Smooth muscle cell of the brain vasculature (primary cell): ENCODE data around the gene TMEFF2.

ENCODE experiments used
- DNase-seq: peaks from one replicate; pipeline ENCODE4 v3.0.0-alpha.2; 2012; ENCODE audit warnings: low read depth, low spot score

TMEFF2 gene

DNA sequence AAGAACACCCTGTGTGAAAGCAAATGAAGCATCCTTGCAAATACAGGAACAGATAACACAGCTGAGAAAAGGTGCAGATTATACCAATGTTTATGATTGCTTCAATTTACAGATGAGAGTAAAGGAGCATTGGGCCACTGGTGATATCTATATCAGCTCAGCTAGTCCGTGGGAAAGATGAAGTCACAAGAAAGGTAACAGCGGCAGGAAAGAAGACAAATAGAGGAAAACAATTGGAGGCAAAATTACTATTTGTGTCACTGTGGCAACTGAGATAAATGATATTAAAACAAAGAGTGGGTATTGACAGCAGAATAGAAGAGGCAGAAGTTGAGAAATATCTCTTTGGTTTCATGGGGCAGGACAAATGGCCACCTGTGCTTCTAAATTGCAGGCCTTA, 226.6 kb downstream of the TMEFF2 start:
- DNase-seq, result no peak

DNA sequence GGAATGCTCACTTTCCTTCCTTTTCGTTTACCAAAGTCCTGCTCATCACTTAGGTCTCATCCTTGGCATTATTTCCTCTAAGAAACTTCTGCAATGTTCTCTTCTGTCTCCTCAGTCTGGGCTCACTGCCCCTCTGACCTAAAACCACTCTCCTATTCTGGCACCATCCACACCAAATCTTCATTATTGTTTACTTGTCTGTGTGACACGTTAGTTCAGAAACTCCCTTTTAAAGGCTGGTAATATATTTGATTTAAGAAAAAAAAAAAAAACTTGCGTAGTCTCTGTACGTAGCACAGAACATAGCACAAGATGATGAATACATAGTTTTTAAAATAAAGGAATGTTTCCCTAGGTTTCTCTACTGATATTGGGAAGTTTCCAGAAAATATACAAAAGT, 229.0 kb downstream of the TMEFF2 start:
- no peak for DNase-seq

DNA sequence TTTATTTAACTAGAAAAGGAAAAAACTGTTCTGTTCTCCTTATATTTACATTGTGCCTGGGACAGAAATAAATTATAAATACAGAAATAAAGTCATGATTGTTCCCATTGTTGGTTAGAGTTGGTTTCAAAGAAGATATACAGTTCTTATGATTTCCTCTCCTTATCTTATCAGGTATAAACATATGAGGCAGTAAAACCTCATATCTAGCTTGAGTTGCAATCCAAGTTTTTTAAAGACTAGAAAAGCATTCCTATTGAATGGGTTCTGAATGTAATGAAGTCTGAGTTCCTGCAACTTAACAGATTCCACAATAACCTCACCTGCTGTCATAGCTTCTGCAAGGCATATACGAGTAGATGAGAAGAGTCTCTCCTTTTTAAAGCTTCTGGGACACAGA, 233.2 kb downstream of the TMEFF2 start:
- no peak for DNase-seq

DNA sequence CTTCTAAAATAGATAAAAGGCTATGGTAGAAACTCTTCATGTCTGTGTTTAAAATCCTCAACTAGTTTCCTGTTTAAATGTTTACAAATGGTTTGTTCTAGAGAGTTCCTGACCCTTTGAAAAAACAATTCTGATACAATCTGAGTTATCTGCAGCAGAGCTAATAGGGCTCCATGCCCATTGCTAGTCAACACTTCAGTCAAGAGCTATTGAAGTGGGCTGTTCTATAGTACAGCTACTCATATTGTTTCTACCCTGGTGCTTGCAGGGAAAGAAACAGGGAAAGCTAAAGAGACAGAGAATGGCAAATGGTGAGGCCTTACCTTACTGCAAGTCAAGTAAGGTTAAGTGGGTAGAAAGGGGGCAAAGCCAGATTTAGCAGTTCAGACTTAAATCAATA, 235.5 kb downstream of the TMEFF2 start:
- no peak for DNase-seq

DNA sequence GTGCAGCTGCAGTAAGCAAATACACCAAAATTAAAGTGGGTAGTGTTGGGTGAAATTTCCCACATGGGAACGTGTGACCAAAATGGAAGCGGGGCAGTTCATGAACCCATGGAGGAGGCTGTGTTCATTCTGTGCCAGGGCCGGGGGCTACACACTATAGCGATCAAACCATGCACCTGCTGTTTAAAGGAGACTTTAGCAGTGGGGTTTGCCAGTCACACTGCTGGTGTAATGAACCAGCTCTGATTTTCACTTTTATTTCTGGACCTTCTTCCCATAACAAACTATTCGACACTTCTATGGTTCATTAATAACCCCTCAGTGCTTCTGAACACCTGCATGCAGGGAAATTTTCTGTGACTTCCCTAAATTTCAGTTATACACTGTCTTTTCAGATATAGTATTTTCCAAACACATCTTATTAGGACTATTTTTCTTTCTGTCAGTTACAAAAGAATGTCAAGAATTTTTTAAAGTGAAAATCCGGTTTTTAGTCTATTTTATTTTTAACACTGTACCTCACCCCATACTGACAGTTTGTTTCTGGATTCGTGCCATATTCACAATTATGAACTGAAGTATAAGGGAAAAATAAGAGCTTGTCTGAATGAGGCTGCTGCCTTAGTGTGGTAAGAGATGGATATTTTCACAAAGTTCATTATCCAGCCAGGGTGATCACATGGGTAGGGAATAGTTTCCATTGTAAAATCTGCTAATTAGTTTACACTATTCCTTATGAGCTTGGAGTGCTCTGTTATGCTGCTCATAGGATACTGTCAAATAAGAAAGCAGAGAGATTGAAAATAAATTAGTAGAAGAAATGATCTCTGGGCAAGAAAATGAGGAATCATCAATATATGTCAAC, 236.5 kb downstream of the TMEFF2 start:
- no peak for DNase-seq

DNA sequence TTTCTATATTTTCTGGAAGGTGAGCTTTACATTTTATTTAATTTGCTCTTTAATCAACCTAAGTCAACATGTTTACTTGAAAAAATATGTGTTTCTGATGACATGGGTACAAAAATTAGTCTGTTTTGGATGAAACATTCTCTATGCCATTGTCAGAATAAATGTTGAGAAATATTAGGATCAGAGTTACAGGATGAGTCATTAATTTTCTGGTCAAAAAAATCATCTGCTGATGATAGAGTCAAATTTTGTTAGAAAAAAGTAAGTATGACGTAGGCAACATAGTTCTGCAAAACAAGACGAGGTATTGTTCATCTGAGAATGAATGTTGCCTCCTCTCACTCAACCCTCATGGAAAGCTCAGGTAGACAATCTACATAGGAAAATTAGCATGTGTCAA, 240.3 kb downstream of the TMEFF2 start:
- DNase-seq, result no peak

DNA sequence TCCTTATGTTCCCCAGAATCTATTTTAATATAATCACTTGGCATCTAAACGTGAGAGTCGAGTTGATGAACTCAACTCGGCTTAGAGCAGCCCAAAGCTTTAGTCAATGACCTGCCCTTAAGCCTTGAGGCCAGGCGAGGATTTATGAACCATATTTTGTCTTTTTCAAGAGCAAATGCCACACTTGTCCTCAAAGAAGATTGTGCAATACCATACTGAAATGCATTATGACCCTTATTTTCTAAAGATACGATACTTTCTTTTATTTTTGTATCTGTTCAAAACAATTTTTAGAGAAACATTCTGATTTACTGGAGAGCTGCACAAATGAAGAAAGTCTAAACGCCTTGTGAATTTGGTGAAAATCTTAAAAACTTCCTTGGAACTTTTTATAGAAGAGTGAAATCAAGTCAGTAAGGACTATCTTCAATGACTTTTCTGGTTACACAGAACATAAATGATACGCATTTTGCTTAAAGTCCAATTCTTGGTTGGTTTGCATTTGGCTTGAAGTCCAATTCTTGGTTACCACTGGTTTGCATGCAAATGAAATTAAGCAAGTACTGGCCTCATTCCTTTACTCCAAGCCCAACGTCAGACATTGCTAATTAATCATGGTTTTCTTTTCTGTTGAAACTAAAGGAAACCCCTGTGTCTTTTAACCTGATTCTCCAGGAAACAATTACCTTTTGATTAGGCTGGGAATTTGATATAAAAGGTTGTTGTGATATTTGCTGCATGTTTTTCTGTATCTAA, 242.0 kb downstream of the TMEFF2 start:
- DNase-seq, result no peak

DNA sequence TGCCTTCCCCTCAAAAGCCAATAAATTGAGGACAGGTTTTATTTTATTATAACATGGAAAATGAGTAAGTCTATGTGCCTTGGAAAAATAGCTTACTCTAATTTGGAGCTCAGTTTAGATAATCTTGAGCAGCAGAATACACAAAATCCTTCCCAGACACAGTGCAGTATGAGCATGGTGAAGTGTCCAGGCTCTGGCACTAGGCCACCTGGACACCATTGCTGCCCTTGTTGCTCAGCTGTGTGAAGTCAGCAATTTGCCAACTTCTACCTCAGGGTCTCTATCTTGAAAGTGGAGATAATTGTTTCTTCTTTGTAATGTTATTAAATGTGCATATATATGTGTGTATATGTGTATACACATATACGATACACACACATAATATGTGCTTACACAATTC, 242.9 kb downstream of the TMEFF2 start:
- DNase-seq, result no peak

DNA sequence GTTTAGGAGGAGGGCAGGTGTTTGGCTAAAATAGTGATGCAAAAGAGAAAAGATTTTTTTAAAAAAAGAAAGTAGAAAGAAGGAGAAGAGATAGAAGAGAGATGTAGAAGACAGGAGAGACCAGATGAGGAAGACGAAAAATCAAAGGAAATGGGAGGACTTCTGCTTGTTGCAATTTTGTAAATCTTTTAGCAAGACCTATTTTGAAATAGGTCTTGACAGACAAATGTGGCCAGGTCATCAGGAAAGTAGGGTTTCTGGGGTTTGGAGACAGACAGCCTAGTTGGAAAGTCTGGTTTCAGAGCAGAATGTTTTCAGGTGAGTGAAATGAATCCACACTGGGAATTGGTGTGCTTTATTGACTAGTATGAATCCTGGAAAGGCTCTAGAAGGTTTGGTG, 243.4 kb downstream of the TMEFF2 start:
- DNase-seq, result no peak

DNA sequence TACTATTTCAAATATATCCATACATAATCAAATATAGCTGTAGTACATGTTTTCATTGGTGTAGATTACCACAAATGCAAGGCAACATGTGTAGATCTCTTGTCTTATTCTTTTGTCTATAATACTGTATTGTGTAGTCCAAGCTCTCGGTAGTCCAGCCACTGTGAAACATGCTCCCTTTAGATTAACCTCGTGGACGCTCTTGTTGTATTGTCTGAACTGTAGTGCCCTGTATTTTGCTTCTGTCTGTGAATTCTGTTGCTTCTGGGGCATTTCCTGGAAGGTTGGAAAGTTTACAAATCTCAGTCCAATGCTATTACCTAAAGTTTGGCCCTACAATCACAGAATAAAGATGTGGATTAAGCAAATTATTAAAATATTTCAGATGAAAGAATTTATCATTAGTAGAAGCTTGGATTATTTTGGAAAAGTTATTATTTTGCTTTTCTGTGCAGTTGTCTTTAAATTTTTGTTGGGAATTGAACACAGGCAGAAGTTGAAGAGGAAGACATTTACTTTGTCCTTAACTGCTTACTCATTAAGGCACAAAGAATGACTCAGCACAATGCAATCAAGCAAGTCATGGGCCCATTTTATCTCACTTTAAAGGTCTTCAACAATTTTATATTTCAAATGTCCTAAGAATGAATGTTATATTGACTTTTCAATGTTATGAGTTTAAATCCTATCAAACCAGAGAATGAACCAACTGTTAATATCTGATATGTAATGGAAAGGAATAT, 244.4 kb downstream of the TMEFF2 start:
- DNase-seq, result no peak

DNA sequence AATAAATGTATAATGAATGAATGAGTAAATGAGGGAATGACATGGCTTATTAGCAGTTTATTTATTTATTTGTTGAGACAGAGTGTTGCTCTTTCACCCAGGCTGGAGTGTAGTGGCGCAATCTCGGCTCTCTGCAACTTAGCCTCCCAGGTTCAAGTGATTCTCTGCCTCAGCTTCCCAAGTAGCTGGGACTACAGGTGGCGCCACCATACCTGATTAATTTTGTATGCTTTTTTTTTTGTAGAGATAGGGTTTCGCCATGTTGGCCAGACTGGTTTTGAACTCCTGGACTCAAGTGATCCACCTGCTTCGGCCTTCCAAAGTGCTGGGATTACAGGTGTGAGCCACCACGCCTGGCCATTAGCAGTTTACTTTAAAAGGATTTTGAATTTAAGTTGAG, 247.5 kb downstream of the TMEFF2 start:
- no peak for DNase-seq

DNA sequence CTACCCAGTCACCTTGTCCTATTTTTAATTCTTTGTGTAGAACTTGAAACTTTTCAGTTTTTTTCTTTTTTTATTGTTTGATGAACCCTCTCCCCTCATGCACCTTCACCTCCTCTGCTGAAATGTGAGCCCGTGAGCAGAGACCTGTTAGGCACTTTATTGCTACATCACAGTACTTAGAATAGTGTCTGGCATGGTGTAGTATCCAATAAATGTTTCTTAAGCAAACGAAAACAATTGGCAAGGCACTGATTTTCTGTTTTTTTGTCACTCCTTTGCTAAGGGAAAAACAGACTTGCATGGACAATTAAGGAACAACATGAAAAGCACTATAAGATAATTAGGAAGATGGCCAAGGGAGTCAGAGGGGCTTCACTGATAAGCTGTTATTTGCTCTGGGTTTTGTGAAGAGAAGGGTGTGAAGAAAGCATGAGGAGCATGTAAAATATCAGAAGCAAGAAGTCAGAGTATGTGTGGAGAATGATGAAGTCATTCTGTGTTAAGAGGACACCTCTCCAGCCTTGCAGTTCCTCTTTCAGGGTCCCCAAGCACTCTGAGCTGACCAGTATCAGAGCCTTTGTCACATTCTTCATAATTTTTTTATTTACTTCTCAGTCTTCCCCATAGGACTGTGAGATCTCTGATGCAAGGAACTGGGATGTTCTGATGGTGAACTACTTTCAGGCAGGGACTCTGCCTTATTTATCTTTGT, 248.1 kb downstream of the TMEFF2 start:
- DNase-seq, result no peak

DNA sequence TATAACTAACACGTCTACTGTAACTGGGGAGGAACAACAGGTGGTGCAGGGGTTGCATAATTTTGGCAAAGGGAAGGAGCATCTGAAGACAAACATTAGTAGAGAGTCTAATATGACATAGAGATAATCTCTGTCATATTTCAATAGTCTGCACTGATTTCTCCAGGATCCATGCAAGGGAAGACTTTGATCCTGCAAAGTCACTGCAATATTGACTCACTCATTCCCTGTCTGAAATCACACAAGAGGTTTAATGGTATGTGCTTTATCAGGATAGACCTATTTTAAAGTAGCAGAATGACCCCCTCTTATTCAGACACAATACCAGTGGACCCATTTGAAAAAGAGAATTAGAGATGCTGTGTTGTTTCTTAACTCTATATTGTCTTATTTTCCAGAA, 249.1 kb downstream of the TMEFF2 start:
- no peak for DNase-seq

DNA sequence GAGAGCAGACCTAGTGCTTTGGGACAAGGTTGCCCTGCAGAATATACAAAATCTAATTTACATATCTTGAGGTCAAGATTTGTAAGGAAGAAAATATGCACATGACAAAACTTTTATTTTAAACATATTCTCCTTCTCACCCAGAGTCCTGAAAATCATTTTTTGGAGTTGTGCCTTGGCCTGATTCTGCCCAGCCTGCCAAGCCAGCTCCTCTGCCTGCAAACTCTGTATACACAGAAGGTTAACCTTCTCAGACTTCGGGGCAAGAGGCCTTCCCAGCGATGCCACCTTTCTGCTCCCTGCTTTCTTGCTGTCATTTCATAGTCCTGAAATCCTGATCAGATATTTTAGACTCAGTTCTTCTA, 252.0 kb downstream of the TMEFF2 start:
- DNase-seq, result no peak

DNA sequence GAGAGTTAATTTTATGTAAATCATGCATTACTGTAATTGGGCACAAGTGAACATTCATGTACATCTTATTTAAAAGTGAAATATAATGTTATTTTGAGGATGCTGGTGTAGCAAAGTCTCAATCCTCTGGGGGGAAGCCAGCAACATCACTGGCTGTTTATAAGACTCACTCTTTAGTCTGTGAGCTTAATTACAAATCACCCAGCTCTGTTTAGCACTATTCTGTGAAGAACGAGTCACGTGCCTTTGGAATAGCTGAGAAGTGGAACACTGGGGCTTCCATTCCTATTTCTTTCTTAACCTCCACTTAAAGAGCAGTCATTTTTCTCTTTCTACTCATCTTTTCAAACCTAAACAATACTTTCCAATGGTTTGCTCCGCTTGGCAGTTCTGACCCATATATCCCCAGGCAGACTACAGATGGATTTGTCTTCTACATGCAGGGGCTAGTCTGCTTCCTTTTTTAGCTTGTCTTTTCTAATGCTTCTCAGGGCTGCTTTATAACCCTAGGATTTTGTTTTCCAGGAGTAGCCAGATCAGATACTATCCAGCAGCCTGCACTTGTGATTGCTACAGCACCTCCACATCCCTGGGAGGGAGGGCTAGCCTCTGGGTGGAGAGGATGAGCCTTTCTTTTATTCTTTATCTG, 252.5 kb downstream of the TMEFF2 start:
- no peak for DNase-seq

DNA sequence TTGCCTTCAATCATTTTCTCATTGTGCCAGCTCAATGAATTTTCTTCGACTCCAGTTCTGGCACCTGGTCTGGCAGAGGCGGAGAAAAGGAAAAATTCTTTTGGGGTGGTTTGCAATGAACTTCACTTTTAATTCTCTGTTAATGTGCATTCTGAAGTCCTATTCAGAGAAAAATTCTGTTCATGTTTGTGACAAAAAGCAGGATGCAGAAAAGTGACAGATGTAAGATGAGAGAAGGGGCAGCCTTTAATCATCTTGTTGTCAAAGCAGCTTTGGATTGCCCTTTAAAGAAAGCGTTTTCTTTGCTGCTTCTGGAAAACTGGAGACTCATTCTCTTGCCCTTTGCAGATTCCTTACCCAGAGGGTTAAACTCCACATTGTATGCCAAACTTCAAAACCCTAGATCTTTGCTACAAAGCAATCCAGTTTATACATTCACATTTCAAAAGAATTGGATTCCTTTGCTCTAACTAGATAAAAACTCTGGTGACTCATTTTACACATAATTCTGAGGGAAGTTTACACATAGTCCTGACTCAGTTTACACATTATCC, 253.3 kb downstream of the TMEFF2 start:
- DNase-seq, result no peak

DNA sequence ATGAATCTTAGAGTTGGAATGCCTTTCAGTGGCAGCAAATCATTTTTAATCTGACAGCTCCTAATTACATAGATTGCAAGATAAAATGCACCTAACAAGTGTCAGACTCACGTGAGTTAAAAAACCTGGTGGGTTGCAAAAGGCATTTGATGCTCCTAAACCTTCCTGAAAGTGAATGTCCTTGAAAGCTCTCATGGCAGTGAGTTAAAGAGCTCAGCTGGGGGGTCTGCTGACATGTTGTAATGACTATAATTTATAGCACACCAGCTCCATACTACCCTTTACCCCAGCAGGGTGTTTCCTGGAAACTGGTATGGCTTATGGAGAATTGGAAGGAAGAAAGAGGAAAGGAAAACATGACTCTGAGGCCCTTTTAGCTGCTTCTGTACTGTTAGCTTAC, 256.0 kb downstream of the TMEFF2 start:
- no peak for DNase-seq

DNA sequence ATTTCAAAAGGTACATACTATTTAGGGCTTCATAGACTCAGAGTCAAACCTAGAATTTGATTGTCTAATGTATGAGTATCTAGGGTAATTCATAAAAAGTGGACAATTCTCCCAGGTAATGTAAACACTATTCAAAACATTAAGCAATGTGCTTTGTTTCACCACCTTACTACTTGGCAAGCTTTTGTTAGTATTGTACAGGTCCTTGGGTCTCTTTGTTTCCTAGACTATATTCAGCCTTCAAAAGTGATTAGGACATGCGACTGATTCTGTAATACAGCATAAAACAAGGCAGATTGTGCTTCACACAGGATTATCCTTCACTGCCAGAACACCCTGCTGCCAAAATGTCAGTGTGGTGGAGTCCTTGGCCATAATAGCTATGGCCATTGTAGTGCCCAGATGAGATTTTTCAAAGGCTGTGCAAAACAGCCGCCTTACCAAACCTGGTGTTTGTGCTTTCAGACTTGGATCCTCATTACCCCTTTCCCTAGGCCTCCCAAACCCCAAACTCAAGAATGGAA, 257.8 kb downstream of the TMEFF2 start:
- DNase-seq, result no peak

DNA sequence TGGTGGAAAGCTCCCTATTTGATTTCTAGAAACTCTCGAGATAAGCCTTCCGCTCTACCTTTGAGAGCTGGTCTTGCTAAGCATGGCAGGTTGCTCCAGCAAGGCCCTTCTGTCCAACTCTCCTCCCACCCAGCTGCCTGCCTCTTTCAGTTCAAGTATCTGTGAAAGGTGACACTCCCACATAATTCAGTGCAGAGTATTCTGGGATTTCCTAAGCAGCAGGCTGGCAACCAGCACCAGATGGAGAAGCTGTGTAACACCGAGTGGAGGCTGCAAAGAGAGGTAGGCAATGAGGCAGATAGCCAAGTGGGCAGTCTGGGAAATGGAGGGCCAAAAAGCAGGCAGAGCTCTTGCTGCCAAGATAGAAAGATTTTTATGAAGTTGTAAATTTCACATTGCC, 259.5 kb downstream of the TMEFF2 start:
- no peak for DNase-seq

DNA sequence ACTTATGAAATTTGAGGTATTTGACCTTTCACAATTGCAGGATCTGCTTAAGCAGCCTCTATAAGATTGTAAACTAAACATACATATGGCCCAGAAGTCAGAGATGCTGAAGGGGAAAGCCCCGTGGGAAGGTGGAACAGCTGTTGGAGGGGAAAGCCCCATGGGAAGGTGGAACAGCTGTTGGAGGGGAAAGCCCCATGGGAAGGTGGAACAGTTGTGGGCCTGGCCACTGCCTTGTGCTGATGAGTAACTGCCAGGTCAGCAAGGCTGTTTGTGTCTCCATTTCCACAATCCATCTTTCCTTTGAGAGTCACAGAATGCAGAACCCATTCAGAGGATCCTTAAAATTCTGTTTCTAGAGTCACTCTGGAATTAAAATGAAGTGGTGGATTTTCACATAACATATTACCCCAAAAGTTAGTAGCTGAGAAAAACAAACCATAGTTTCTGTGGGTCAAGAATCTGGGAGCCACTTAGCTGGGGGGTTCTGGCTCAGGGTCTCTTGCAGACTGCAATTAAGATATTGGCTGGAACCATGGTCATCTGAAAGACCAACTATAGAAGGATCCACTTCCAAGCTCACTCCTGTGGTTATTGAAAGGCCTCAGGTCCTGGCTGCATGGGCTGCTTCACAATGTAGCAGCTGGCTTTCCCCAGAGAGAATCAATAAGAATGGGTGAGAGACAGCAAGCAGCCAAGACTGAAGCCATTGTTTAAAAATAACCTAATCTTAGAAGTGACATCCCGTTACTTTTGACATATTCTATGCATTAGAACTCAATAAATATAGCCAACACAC, 261.2 kb downstream of the TMEFF2 start:
- DNase-seq, result no peak
